Astrocyte of the cerebellum (primary cell): ENCODE measurements around the gene H6PD.

Source experiments
- DNase-seq: peaks from one replicate; pipeline ENCODE4 v3.0.0-alpha.2; 2011; ENCODE audit warnings: low read depth
- H3K4me3 ChIP-seq: 2 replicates; pipeline ENCODE4 v1.5.1; 2011; ENCODE audit warnings: mild to moderate bottlenecking, low read depth, low read length, moderate library complexity
- CTCF ChIP-seq: IDR thresholded peaks from 2 replicates; pipeline ENCODE4 v1.5.1; 2012; ENCODE audit warnings: low read length, low read depth, moderate library complexity, mild to moderate bottlenecking; ENCODE audit errors: missing control alignments
- in situ Hi-C: cut with HindIII; loops from 2 replicates; pipeline ENCODE4 v1.10.0; 2017; ENCODE audit warnings: low sequenced_read_pairs

The H6PD gene

GRCh38 chr1:9192578-9193232 lies 41.9 kb upstream of the H6PD start:
- no peak for TF ChIP-seq CTCF
- no peak overlapping the region for H3K4me3 ChIP-seq
- DNase-seq: no peak
- in situ Hi-C loops: no loop called here

DNA sequence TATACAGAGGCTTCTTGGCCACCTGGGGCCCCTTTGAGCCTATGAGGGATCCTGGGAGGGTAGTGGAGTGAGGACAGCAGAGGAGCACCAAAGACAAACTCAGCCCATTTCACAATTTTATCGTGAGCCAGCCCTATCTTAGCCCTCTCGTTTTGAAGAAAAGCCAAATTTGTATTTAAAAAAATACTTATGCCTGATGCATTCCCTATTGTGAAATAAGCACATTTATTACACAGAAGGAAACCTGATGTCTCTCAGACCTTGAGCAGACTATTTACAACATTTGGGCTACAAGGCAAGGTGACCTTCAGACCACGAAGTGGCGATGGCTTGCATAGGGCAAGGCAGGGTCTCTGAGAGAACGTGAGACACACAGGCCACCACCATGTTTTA lies 41.3 kb upstream of the H6PD start:
- DNase-seq: no peak
- no peak for TF ChIP-seq CTCF
- no peak overlapping the region for H3K4me3 ChIP-seq
- in situ Hi-C loops: no loop called here

DNA sequence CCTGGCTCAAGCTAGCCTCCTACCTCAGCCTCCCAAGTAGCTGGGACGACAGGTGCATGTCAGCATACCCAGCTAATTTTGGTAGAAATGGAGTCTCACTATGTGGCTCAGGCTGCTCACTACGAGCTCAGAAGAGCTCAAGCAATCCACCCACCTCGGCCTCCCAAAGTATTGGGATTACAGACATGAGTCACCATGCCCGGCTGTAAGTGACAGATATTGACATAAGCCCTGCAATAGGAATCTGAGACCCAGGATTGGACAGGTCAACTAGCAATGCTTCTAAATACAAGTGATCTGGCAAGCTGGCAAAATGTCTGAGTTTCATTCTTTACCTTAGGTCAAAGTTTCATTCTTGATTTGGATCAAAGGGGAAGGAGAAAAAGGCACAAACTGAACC lies 40.5 kb upstream of the H6PD start:
- H3K4me3 ChIP-seq: no peak overlapping the region
- in situ Hi-C loops: no loop called here
- no peak for TF ChIP-seq CTCF
- DNase-seq: no peak

DNA sequence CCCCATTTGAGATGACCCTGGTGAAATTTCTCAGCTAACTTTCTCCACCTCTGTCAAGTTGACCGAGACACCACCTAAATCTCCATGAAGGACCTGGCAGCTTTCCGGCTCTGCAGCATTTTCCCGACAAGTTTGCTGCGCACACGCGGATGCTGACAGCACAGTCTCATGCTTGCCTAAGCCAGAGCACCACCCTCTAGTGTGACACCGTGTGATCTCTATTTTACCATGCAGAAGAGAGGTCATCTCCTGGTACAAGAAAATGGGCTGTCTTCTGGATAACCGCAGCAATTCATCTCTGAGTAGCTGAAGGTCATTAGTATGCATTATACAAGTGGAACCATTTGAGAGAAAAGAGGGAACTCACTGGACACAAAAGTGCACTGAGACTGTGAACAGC lies 38.9 kb upstream of the H6PD start:
- no peak for DNase-seq
- TF ChIP-seq CTCF: no peak
- in situ Hi-C loops: no loop called here
- no peak overlapping the region for H3K4me3 ChIP-seq

GRCh38 chr1:9196129-9197040 lies 38.2 kb upstream of the H6PD start:
- DNase-seq: peak; percentile 53
- H3K4me3 ChIP-seq: no peak overlapping the region
- TF ChIP-seq CTCF: peak; percentile 81
- in situ Hi-C loops: no loop called here

GRCh38 chr1:9197186-9198099 lies 37.1 kb upstream of the H6PD start:
- no peak for DNase-seq
- no peak for TF ChIP-seq CTCF
- no peak overlapping the region for H3K4me3 ChIP-seq
- in situ Hi-C loops: no loop called here
